ENCODE data around the gene NNAT.

- TF ChIP-seq CTCF (IDR thresholded peaks at IDR 0.05) (no peak), POLR2A (IDR thresholded peaks at IDR 0.05) (no peak)
These were observed at the start of gene NNAT for GRCh38 chr20:37521061-37521771.
